AG04449 (cell line): ENCODE data around the gene PLAAT5.
"Not testable (repeated sequence)": the region's sequence is repeated elsewhere in the genome, so short reads cannot be mapped to it uniquely, and the experiment has no call there.

ENCODE experiments used
- CTCF ChIA-PET: fragments of 350-600 bp; formaldehyde crosslinking; extraction: SDS; loops from one replicate; lab custom pipeline; 2021; ENCODE audit warnings: antibody characterized with exemption; lab: Yijun Ruan, JAX
- POLR2A ChIA-PET: fragments of 400-600, 350-600 bp; formaldehyde crosslinking; extraction: SDS; loops from one replicate; lab custom pipeline; 2020; ENCODE audit warnings: antibody characterized with exemption, inconsistent platforms; lab: Yijun Ruan, JAX
- DNase-seq: peaks from one replicate; pipeline ENCODE4 v3.0.0-alpha.2; 2010; ENCODE audit warnings: low read depth, low spot score
- H3K4me3 ChIP-seq: 2 replicates; pipeline ENCODE4 v1.5.1; 2011; ENCODE audit warnings: low read depth, mild to moderate bottlenecking, control low read depth, low read length
- CTCF ChIP-seq: IDR thresholded peaks from one replicate; pipeline ENCODE4 v1.5.1; 2011; ENCODE audit warnings: mild to moderate bottlenecking, moderate library complexity, low read length, control low read depth, inconsistent platforms; ENCODE audit not compliant: insufficient read depth; ENCODE audit errors: missing control alignments

Gene PLAAT5

GRCh38 chr11:63534076-63534475 lies 43.1 kb upstream of the PLAAT5 start:
- no peak overlapping the region for H3K4me3 ChIP-seq
- TF ChIP-seq CTCF, result no peak
- CTCF ChIA-PET, result interaction anchor here (0.9 kb wide), 1 partner anchor 13 kb away, joined by 3 read pairs; no protein-coding TSS in a partner anchor
- no peak for DNase-seq
- POLR2A ChIA-PET, result no interaction called here

- CTCF ChIA-PET, result interaction anchor here (0.7 to 1.6 kb wide), 2 partner anchors 10 to 15 kb away, joined by 3 to 4 read pairs; no protein-coding TSS in a partner anchor
- no peak for TF ChIP-seq CTCF
- no peak for DNase-seq
- POLR2A ChIA-PET, result no interaction called here
- no peak overlapping the region for H3K4me3 ChIP-seq
Observed at GRCh38 chr11:63532799-63533475, 42.0 kb upstream of the PLAAT5 start.

- CTCF ChIA-PET, result interaction anchor here (1.6 kb wide), 1 partner anchor 11 kb away, joined by 4 read pairs; no protein-coding TSS in a partner anchor
Observed at GRCh38 chr11:63532117-63532516, 41.1 kb upstream of the PLAAT5 start.

GRCh38 chr11:63531074-63531792 lies 40.3 kb upstream of the PLAAT5 start:
- CTCF ChIA-PET, result interaction anchor here (1.6 kb wide), 1 partner anchor 12 kb away, joined by 4 read pairs; no protein-coding TSS in a partner anchor
- H3K4me3 ChIP-seq, POLR2A ChIA-PET: not testable (repeated sequence)
- peak; percentile 57 for DNase-seq

More at GRCh38 chr11:63532117-63532516, 41.1 kb upstream of the PLAAT5 start:
- no peak for TF ChIP-seq CTCF
- no peak overlapping the region for H3K4me3 ChIP-seq
- POLR2A ChIA-PET, result no interaction called here
- DNase-seq, result no peak

- CTCF ChIA-PET, result interaction anchor here (1.7 kb wide), 1 partner anchor 51 kb away, joined by 4 read pairs; no protein-coding TSS in a partner anchor
- H3K4me3 ChIP-seq, result no peak overlapping the region
Observed at GRCh38 chr11:63530021-63530420, 39.1 kb upstream of the PLAAT5 start.

GRCh38 chr11:63529373-63529772 lies 38.4 kb upstream of the PLAAT5 start:
- CTCF ChIA-PET, result interaction anchor here (1.7 kb wide), 1 partner anchor 50 kb away, joined by 4 read pairs; no protein-coding TSS in a partner anchor
- H3K4me3 ChIP-seq, DNase-seq, POLR2A ChIA-PET: not testable (repeated sequence)

More at GRCh38 chr11:63530021-63530420, 39.1 kb upstream of the PLAAT5 start:
- DNase-seq, result no peak
- POLR2A ChIA-PET, result no interaction called here
- TF ChIP-seq CTCF, result no peak

GRCh38 chr11:63528729-63529278 lies 37.8 kb upstream of the PLAAT5 start:
- DNase-seq, POLR2A ChIA-PET, H3K4me3 ChIP-seq: not testable (repeated sequence)
- CTCF ChIA-PET, result interaction anchor here (1.7 kb wide), 1 partner anchor 49 kb away, joined by 4 read pairs; no protein-coding TSS in a partner anchor

GRCh38 chr11:63528156-63528555 lies 37.2 kb upstream of the PLAAT5 start:
- CTCF ChIA-PET, POLR2A ChIA-PET, DNase-seq, H3K4me3 ChIP-seq: not testable (repeated sequence)
